SU-DHL-6 (cell line): ENCODE data around the gene SLC7A6.

ENCODE experiments used
- H2AFZ ChIP-seq: fragments of 200-600 bp; sonication (generic); 2 replicates; pipeline ENCODE4 v1.6.1; 2014; ENCODE audit warnings: low read depth, mild to moderate bottlenecking, moderate library complexity, mixed read lengths, antibody characterized with exemption, low read length; ENCODE audit not compliant: severe bottlenecking
- H3F3A ChIP-seq: fragments of 200-600 bp; shearing (Covaris generic); 2 replicates; pipeline ENCODE4 v1.6.0; 2016; ENCODE audit warnings: antibody characterized with exemption, mild to moderate bottlenecking; ENCODE audit not compliant: insufficient read depth
- H3K27ac ChIP-seq: fragments of 200-600 bp; sonication (generic); 2 replicates; pipeline ENCODE4 v1.5.1; 2016; ENCODE audit warnings: low read depth, mild to moderate bottlenecking, low read length, moderate library complexity, mixed read lengths
- H3K27me3 ChIP-seq: fragments of 200-600 bp; sonication (generic), shearing (Covaris generic); 2 replicates; pipeline ENCODE4 v1.6.0; 2014; ENCODE audit warnings: mild to moderate bottlenecking, low read length
- H3K36me3 ChIP-seq: fragments of 200-600 bp; sonication (generic); 2 replicates; pipeline ENCODE4 v1.6.1; 2014; ENCODE audit warnings: mild to moderate bottlenecking, low read length, mixed read lengths
- H3K4me2 ChIP-seq: fragments of 300-600, 200-600 bp; shearing (Covaris generic), sonication (generic); 2 replicates; pipeline ENCODE4 v1.6.0; 2014; ENCODE audit warnings: low read length, low read depth, mild to moderate bottlenecking; ENCODE audit not compliant: poor library complexity, severe bottlenecking
- H3K4me3 ChIP-seq: fragments of 200-600 bp; sonication (generic); 2 replicates; pipeline ENCODE4 v1.5.1; 2014; ENCODE audit warnings: antibody characterized with exemption, low read length, mild to moderate bottlenecking, mixed read lengths; ENCODE audit not compliant: insufficient read depth, poor library complexity, severe bottlenecking
- H3K79me2 ChIP-seq: fragments of 200-600 bp; sonication (generic); 2 replicates; pipeline ENCODE4 v1.6.1; 2014; ENCODE audit warnings: mild to moderate bottlenecking, low read length, moderate library complexity; ENCODE audit not compliant: insufficient read depth
- H3K9ac ChIP-seq: fragments of 200-600 bp; sonication (generic); 2 replicates; pipeline ENCODE4 v1.7.0; 2014; ENCODE audit warnings: mild to moderate bottlenecking, low read length
- H3K9me2 ChIP-seq: fragments of 200-600 bp; sonication (generic); replicated peaks from 2 replicates; pipeline ENCODE4 v1.6.1; 2014; ENCODE audit warnings: low read length; ENCODE audit not compliant: insufficient read depth
- H3K9me3 ChIP-seq: fragments of 200-600 bp; sonication (generic); 2 replicates; pipeline ENCODE4 v1.6.1; 2014; ENCODE audit warnings: low read length, mixed read lengths; ENCODE audit not compliant: insufficient read depth
- H4K20me1 ChIP-seq: fragments of 200-600 bp; sonication (generic); 2 replicates; pipeline ENCODE4 v1.6.1; 2014; ENCODE audit warnings: low read depth, mild to moderate bottlenecking, antibody characterized with exemption, low read length, moderate library complexity, mixed read lengths
- CTCF ChIP-seq: fragments of 200-600 bp; sonication (generic); IDR thresholded peaks from one replicate; pipeline ENCODE4 v1.5.1; 2017; ENCODE audit warnings: antibody characterized with exemption, mild to moderate bottlenecking, low read length, moderate library complexity; ENCODE audit not compliant: insufficient read depth, poor library complexity, severe bottlenecking
- EZH2phosphoT487 ChIP-seq: fragments of 200-600 bp; sonication (generic), shearing (Covaris generic); conservative IDR thresholded peaks from 2 replicates; pipeline ENCODE4 v1.6.1; 2018; ENCODE audit warnings: mild to moderate bottlenecking, antibody characterized with exemption, low read length, moderate library complexity, mixed read lengths

The SLC7A6 gene

DNA sequence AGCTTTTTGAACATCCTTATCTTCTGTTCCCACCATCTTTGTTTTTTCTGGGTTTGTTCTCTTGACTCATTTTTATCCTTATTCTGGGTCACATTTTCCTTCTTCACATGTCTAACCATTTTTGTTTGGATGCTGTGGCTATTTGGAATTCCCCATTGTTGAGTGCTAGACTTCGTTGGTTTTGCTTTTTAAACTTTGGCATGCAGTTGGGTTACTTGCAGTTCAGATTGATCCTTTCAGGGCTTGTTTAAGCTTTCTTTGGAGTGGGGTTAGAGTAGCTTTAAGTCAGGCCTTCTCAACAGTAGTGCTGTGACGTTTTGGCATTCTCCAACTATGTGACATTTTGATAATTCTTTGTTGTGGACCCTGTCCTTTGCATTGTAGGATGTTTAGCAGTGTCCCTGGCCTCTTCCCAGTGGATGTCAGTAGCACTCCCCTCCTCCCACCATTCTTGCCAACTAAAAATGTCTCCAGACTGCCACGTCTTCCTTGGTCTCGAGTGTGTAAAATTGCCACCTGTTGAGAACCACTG, 67.6 kb downstream of the SLC7A6 start:
- Histone ChIP-seq H3K79me2 (no peaks in the 10 kb centered on the region), H3K27me3 (no peaks in the 10 kb centered on the region), H3K9ac (no peak overlapping the region), H2AFZ (no peak overlapping the region), H4K20me1 (no peaks in the 10 kb centered on the region), H3K36me3 (no peaks in the 10 kb centered on the region; the same call in 1 of the 2 replicates), H3F3A (no peaks in the 10 kb centered on the region), H3K9me2 (no peaks in the 10 kb centered on the region), H3K27ac (no peak overlapping the region), H3K9me3 (no peaks in the 10 kb centered on the region), H3K4me2 (no peak overlapping the region), H3K4me3 (no peak overlapping the region)
- TF ChIP-seq EZH2phosphoT487: no peak
- TF ChIP-seq CTCF: no peak

DNA sequence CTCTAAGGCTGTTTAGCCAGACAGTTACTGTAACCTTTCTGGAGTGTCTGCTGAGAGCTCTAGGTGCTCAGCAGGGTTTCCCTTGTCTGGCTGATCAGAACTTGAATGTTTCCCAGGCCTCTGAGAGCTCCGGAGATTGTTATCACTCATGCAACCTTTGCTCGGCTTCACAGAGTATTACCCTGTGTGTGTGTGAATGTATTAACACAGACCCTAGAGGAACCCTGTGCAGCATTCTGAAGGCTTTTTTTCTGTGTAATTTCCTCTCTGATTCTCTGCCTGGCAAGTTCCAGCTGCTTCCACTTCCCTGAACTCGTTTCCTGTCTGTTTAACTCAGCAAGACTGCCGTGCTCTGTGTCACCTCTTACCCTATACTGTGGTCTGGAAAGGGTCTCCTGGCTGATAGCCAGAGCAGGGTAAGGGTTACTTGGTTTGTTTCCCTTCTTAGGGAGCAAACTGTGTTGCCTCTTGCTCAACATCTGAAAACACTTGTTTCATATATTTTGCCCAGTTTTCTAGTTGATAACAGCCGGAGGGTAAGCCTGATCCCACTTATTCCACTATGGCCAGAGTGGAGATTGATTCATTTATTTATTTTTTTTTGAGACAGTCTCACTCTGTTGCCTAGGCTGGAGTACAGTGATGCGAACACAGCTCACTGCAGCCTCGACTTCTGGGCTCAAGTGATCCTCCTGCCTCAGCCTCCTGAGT, 68.2 kb downstream of the SLC7A6 start:
- H3K9me2 ChIP-seq: no peaks in the 10 kb centered on the region
- no peak overlapping the region for H3K4me2 ChIP-seq
- H3K4me3 ChIP-seq: no peak overlapping the region
- H3K27ac ChIP-seq: no peak overlapping the region
- no peak overlapping the region for H2AFZ ChIP-seq
- no peaks in the 10 kb centered on the region for H3K9me3 ChIP-seq
- TF ChIP-seq CTCF: no peak
- H3K9ac ChIP-seq: no peak overlapping the region
- no peaks in the 10 kb centered on the region for H4K20me1 ChIP-seq
- no peaks in the 10 kb centered on the region for H3K79me2 ChIP-seq
- H3K27me3 ChIP-seq: no peaks in the 10 kb centered on the region
- no peaks in the 10 kb centered on the region for H3F3A ChIP-seq
- no peaks in the 10 kb centered on the region; the same call in 1 of the 2 replicates for H3K36me3 ChIP-seq

DNA sequence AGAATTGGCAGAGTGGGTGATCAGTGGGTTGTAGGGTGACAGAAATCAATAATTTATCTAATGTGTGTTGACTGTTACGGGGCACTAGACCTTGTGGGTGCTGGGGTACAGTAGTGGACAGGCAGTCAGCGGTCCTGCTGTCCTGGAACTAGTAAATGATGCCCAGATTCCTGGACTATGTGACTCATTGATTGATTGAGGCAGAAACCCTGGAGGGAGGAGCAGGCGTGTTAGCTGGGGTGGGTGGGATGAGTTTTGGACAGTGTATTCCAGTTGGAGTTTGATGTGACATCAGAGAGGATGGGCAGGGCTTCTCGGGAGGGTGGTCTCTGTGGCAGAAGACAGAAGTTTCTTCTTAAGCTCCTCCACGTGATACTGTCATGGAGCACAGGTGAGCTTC, 70.8 kb downstream of the SLC7A6 start:
- Histone ChIP-seq H3K9me3 (no peaks in the 10 kb centered on the region), H3K4me3 (no peak overlapping the region), H3K9ac (no peak overlapping the region), H3K79me2 (no peaks in the 10 kb centered on the region), H3K4me2 (no peak overlapping the region), H2AFZ (no peak overlapping the region), H4K20me1 (no peaks in the 10 kb centered on the region), H3F3A (no peaks in the 10 kb centered on the region), H3K27ac (no peak overlapping the region), H3K9me2 (no peaks in the 10 kb centered on the region), H3K27me3 (no peaks in the 10 kb centered on the region), H3K36me3 (no peaks in the 10 kb centered on the region; the same call in 1 of the 2 replicates)
- TF ChIP-seq EZH2phosphoT487: no peak
